ENCODE measurements around the gene PSAT1. TPM values are rescaled to one million over a fixed set of nuclear protein-coding genes. Genes with fewer than 3 reads are reported as not detected.

PSAT1 gene
- total and polyA plus RNA-seq, 2 experiments from 2014 or later = 414 to 486 TPM

- TF ChIP-seq, protein P1, sequence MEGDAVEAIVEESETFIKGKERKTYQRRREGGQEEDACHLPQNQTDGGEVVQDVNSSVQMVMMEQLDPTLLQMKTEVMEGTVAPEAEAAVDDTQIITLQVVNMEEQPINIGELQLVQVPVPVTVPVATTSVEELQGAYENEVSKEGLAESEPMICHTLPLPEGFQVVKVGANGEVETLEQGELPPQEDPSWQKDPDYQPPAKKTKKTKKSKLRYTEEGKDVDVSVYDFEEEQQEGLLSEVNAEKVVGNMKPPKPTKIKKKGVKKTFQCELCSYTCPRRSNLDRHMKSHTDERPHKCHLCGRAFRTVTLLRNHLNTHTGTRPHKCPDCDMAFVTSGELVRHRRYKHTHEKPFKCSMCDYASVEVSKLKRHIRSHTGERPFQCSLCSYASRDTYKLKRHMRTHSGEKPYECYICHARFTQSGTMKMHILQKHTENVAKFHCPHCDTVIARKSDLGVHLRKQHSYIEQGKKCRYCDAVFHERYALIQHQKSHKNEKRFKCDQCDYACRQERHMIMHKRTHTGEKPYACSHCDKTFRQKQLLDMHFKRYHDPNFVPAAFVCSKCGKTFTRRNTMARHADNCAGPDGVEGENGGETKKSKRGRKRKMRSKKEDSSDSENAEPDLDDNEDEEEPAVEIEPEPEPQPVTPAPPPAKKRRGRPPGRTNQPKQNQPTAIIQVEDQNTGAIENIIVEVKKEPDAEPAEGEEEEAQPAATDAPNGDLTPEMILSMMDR (conservative IDR thresholded peaks at IDR 0.05; ENCODE audit: low read depth in 2 of 2) = no peak
- TF ChIP-seq CREB1 (CRISPR knock-in tag; IDR thresholded peaks at IDR 0.05; ENCODE audit: low read depth) (no peak), EZH2 (IDR thresholded peaks at IDR 0.05; ENCODE audit: low read depth, unreplicated experiment) (no peak), POLR2AphosphoS5 (IDR thresholded peaks at IDR 0.05; ENCODE audit: low read depth) (no peak), ZNF331 (CRISPR knock-in tag; IDR thresholded peaks at IDR 0.05; ENCODE audit: low read depth) (no peak)
- TF ChIP-seq, protein P2, sequence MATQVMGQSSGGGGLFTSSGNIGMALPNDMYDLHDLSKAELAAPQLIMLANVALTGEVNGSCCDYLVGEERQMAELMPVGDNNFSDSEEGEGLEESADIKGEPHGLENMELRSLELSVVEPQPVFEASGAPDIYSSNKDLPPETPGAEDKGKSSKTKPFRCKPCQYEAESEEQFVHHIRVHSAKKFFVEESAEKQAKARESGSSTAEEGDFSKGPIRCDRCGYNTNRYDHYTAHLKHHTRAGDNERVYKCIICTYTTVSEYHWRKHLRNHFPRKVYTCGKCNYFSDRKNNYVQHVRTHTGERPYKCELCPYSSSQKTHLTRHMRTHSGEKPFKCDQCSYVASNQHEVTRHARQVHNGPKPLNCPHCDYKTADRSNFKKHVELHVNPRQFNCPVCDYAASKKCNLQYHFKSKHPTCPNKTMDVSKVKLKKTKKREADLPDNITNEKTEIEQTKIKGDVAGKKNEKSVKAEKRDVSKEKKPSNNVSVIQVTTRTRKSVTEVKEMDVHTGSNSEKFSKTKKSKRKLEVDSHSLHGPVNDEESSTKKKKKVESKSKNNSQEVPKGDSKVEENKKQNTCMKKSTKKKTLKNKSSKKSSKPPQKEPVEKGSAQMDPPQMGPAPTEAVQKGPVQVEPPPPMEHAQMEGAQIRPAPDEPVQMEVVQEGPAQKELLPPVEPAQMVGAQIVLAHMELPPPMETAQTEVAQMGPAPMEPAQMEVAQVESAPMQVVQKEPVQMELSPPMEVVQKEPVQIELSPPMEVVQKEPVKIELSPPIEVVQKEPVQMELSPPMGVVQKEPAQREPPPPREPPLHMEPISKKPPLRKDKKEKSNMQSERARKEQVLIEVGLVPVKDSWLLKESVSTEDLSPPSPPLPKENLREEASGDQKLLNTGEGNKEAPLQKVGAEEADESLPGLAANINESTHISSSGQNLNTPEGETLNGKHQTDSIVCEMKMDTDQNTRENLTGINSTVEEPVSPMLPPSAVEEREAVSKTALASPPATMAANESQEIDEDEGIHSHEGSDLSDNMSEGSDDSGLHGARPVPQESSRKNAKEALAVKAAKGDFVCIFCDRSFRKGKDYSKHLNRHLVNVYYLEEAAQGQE (IDR thresholded peaks at IDR 0.05; ENCODE audit: unreplicated experiment) = no peak
Measured at GRCh38 chr9:78354989-78355388, 58.1 kb downstream of the PSAT1 start (continued).

GRCh38 chr9:78356634-78357033 is 59.7 kb downstream of the PSAT1 start:
- Histone ChIP-seq H3K27ac (ENCODE audit: low read depth) (no peak overlapping the region), H3F3A (replicated peaks; ENCODE audit: low read depth) (no peaks in the 10 kb centered on the region), H3K27me3 (ENCODE audit: insufficient read depth) (no peaks in the 10 kb centered on the region), H3K9me2 (ENCODE audit: insufficient read depth) (no peaks in the 10 kb centered on the region), H3K4me1 (ENCODE audit: insufficient read depth) (peaks cover 3% of the 10 kb centered on the region), H4K20me1 (replicated peaks; ENCODE audit: insufficient read depth) (no peaks in the 10 kb centered on the region), H3K79me2 (replicated peaks; ENCODE audit: insufficient read depth) (no peaks in the 10 kb centered on the region), H2AFZ (no peak overlapping the region), H3K4me3 (no peak overlapping the region), H3K36me3 (ENCODE audit: insufficient read depth) (no peaks in the 10 kb centered on the region), H3K4me2 (no peak overlapping the region)
- no peak overlapping the region for H3K4me3 Mint-ChIP-seq
- H3K27ac Mint-ChIP-seq = no peak overlapping the region
- DNase-seq (ENCODE audit: low spot score) (no peak), ATAC-seq (no peak)
- H3K9me3 Mint-ChIP-seq = no peaks in the 10 kb centered on the region
- peaks cover 2% of the 10 kb centered on the region; the same call in 1 of the 3 replicates for H3K4me1 Mint-ChIP-seq
- peaks cover 3% of the 10 kb centered on the region for H3K27me3 Mint-ChIP-seq (ENCODE audit: insufficient read depth, low read depth, poor library complexity)
- peaks cover 9% of the 10 kb centered on the region for H3K36me3 Mint-ChIP-seq (ENCODE audit: low read depth)
- TF ChIP-seq, protein P1 (conservative IDR thresholded peaks at IDR 0.05; ENCODE audit: low read depth in 2 of 2) = no peak
- TF ChIP-seq, protein P2 (IDR thresholded peaks at IDR 0.05; ENCODE audit: unreplicated experiment) = no peak
- TF ChIP-seq ZNF114 (CRISPR knock-in tag; IDR thresholded peaks at IDR 0.05) (no peak), EZH2phosphoT487 (IDR thresholded peaks at IDR 0.05; ENCODE audit: unreplicated experiment) (no peak)
- TF ChIP-seq, protein P3, sequence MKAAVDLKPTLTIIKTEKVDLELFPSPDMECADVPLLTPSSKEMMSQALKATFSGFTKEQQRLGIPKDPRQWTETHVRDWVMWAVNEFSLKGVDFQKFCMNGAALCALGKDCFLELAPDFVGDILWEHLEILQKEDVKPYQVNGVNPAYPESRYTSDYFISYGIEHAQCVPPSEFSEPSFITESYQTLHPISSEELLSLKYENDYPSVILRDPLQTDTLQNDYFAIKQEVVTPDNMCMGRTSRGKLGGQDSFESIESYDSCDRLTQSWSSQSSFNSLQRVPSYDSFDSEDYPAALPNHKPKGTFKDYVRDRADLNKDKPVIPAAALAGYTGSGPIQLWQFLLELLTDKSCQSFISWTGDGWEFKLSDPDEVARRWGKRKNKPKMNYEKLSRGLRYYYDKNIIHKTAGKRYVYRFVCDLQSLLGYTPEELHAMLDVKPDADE (IDR thresholded peaks at IDR 0.05) = no peak
